Esophagus muscularis mucosa (tissue), 4 donors: Measurements from ENCODE around the gene DSCAM.

Experiments used
- CTCF ChIP-seq, 3 experiments: fragments of 200-600 bp in 2 of 3; fragments of 450-650 bp in 1 of 3; sonication (generic) in 2 of 3; IDR thresholded peaks; one replicate each; pipeline ENCODE4 v1.5.1; 2017 to 2019; ENCODE audit warnings: antibody characterized with exemption in 3 of 3, mild to moderate bottlenecking in 2 of 3, moderate library complexity in 1 of 3
- EP300 ChIP-seq: sonication (generic); formaldehyde crosslinking; IDR thresholded peaks from one replicate; pipeline ENCODE4 v1.6.1; 2017; ENCODE audit warnings: antibody characterized with exemption
- POLR2A ChIP-seq: fragments of 450-650 bp; IDR thresholded peaks from one replicate; pipeline ENCODE4 v1.6.1; 2017; ENCODE audit warnings: antibody characterized with exemption, moderate library complexity, mild to moderate bottlenecking, low read depth

GRCh38 chr21:40534886-40535285 is 312.1 kb downstream of the DSCAM start:
- TF ChIP-seq CTCF (IDR thresholded peaks at IDR 0.05) = no peak
- TF ChIP-seq EP300 = no peak
- TF ChIP-seq POLR2A = no peak
